Stimulated activated CD8-positive, alpha-beta memory T cell treated with anti-CD3 and anti-CD28 coated beads, Interleukin-4, amount 100 ng/mL, for 24 hours (primary cell): Measurements from ENCODE around the gene BRD8.
"Not testable (repeated sequence)": the region's sequence is repeated elsewhere in the genome, so short reads cannot be mapped to it uniquely, and the experiment has no call there.

Experiments
- DNase-seq: peaks from one replicate; pipeline ENCODE4 v3.0.0-alpha.2; 2020; ENCODE audit warnings: low read depth

Gene BRD8, protein sequence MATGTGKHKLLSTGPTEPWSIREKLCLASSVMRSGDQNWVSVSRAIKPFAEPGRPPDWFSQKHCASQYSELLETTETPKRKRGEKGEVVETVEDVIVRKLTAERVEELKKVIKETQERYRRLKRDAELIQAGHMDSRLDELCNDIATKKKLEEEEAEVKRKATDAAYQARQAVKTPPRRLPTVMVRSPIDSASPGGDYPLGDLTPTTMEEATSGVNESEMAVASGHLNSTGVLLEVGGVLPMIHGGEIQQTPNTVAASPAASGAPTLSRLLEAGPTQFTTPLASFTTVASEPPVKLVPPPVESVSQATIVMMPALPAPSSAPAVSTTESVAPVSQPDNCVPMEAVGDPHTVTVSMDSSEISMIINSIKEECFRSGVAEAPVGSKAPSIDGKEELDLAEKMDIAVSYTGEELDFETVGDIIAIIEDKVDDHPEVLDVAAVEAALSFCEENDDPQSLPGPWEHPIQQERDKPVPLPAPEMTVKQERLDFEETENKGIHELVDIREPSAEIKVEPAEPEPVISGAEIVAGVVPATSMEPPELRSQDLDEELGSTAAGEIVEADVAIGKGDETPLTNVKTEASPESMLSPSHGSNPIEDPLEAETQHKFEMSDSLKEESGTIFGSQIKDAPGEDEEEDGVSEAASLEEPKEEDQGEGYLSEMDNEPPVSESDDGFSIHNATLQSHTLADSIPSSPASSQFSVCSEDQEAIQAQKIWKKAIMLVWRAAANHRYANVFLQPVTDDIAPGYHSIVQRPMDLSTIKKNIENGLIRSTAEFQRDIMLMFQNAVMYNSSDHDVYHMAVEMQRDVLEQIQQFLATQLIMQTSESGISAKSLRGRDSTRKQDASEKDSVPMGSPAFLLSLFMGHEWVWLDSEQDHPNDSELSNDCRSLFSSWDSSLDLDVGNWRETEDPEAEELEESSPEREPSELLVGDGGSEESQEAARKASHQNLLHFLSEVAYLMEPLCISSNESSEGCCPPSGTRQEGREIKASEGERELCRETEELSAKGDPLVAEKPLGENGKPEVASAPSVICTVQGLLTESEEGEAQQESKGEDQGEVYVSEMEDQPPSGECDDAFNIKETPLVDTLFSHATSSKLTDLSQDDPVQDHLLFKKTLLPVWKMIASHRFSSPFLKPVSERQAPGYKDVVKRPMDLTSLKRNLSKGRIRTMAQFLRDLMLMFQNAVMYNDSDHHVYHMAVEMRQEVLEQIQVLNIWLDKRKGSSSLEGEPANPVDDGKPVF

DNA sequence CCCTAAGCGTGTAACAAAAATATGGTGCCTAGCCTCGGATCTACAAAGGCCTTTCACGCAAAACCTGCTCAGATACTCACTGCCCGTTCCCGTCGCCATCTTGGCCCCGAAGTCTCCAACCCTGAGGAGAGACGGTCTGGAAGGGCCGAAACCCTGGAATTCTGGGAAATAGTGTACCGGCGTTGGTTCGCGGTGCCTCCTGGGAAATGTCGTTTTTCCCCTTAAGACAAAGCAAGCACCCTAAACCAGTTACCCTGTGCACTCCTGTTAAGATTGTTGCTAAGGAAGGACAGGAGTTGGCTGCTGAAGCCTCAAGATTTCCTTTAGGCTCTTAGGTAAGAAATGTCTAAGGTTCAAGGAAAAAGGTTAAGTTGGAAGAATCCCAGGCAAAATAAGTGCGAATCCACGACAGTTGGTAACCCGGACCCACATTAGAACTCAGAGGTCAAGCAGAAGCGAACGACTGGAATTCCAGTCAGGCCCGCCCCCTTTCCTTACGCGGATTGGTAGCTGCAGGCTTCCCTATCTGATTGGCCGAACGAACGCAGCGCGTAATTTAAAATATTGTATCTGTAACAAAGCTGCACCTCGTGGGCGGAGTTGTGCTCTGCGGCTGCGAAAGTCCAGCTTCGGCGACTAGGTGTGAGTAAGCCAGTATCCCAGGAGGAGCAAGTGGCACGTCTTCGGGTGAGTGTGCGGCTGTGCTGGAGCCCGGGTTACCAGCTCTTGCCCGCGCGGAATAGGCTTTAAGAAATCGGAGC, at the start of gene BRD8, which contains the start of gene KIF20A:
Gene BRD8, minus strand, starts transcription at position 115 of the 761 bp plus-strand sequence. Its CDS starts 16 bp downstream, at position 99.
Gene KIF20A, plus strand, starts transcription at position 597 of the 761 bp plus-strand sequence. CDS start 569 bp downstream, outside the sequence.
- DNase-seq, result peak; percentile 84

DNA sequence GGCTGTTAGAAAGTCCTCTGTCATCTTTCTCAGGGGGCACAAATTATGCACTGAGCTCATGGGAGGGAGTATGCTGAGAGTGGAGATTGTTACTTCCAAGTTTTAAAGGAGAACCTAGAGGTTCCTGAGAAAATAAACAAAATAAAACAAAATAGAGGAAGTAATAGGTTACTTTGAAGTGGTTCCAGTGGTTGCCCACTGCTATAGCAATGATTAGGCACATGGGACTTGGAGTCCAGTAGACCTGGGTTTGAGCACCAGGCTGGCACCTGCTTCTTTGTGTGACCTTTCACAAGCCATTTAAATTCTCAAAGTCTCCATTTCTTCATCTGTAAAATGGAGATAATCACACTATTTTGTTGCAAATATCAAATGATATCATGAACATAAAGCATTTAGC, 48.5 kb upstream of the BRD8 start:
- no peak for DNase-seq

DNA sequence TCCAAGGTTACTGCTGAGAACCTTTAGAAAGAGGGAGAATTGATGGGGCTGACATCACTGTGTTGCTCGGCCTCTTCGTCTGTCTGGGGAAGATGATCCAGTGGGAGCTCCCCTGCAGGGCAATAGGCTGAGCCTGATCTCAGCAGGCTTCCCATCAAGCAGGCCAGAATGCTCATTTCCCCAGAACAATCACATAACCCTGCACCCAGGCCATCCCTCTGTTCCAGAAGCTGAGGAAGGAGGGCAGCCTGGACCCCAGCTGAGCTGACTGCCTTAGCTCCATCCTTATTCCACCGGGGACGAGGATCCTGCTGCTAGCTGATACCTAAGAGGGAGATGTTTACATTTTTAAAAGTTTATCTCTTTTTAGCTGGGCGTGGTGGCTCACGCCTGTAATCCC, 46.3 kb upstream of the BRD8 start:
- no peak for DNase-seq

DNA sequence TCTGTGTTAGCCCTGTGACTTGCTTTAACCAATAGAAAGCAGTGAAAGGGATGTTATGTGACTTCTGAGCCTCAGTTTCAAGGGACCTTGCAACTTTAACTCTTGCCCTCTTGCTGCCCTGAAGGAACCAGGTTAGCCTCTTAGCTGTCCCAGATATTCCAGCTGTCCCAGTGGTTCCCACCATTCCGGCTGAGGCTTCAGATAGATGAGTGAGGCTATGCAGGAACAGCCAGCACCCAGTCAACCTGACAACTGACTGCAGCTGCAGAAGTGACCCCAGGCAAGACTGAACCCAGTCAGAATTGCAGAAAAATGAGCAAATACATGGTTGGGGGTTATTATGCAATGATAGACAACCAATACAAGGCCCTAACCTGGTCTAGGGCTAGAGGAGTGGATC, 45.1 kb upstream of the BRD8 start:
- DNase-seq, result no peak

DNA sequence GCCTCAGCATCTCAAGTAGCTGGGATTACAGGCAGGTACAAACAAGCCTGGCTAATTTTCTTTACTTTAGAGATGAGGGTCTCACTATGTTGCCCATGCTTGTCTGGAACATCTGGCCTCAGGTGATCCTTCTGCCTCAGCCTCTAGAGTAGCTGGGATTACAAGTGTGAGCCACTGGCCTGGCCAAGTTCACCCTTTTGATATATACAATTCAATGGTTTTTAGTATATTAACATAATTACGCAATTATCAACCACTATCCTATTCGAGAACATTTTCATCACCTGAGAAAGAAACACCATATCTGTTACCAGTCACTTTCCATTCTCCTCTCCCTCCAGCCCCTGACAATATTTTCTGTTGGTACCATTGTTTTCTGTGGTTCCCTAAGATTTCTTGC, 38.4 kb upstream of the BRD8 start:
- no peak for DNase-seq

DNA sequence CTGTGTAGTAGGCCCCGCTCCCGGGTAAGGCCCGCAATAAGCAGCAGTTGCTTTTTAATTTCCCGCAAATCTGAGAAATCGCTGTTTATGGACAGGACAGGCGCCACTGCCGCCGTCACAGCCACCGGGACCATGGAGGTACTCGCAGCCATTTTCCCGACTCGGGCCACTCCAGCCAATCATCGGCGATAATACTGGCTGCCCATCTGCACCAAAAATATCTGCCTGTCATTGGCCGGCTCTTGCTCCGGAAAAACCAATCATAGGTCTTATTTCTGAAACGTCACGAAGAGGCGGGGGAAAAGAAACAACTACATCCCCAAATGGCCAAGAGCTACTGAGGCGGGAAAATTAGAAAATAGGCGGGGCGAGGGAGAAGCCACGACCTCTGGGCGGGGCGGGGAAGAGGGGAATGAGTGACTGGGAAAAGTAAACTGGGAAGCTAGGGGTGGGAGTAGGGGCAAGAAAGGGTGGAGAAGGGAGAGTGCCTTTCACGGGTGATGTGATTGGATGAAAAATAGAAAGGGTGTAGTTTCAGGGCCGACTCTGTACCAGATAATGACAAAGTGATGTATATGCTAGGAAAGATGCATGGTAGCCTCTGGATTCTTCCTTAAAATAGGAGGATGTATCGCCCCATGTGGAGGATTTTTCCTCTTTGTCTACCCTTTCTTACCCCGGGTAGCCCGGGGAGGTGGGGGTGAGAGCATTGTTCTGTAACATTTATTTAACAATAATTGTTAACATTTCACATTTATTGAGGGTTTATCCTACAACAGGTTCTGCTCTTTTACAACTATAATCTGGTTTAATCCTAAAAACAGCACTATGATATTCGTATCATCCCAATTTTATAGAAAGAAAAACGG, 35.0 kb upstream of the BRD8 start, which contains the start of gene CDC23:
Gene CDC23, minus strand, starts transcription at position 163 of the 869 bp plus-strand sequence. Its CDS starts 11 bp downstream, at position 152.
- peak; percentile 77 for DNase-seq

DNA sequence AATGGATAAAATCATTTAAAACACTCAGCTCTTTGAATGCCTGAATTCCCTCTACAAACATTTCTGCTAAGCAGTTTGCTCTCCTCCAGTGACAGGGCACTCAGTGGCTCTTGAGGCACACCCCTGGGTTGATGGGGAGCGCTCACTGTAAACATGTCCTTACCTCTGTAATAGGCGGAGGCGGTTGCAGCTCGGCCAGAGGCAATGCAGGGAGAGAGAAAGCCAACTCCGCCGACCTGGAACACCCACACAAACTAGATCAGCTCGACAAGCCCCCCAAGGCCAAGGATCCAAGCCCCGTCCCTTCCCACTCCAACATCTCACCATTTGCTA, 34.4 kb upstream of the BRD8 start:
- no peak for DNase-seq

DNA sequence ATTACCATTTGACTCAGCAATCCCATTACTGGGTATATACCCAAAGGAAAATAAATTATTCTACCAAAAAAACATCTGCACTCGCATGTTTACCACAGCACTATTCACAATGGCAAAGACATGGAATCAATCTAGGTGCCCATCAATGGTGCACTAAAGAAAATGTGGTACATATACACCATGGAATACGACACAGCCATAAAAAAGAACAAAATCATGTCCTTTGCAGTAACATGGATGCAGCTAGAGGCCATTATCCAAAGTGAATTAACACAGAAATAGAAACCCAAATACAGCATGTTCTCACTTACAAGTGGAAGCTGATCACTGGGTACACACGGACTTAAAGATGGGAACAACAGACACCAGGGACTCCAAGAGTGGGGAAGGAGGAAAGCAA, 32.6 kb upstream of the BRD8 start:
- DNase-seq, result no peak

DNA sequence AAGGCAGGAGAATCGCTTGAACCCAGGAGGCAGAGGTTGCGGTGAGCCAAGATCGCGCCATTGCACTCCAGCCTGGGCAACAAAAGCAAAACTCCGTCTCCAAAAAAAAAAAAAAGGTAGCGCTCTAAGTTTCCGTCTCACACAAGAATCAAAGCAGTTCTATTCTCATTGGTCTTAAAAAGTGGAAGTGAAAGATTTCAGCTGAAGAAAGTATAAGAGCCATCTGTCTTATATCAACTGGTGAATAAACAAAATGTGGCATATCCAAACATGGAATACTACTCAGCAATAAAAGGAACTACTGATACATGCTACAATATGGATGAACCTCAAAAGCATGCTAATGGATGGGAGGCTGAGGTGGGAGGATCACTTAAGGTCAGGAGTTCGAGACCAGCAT, 15.4 kb upstream of the BRD8 start:
- not testable (repeated sequence) for DNase-seq

DNA sequence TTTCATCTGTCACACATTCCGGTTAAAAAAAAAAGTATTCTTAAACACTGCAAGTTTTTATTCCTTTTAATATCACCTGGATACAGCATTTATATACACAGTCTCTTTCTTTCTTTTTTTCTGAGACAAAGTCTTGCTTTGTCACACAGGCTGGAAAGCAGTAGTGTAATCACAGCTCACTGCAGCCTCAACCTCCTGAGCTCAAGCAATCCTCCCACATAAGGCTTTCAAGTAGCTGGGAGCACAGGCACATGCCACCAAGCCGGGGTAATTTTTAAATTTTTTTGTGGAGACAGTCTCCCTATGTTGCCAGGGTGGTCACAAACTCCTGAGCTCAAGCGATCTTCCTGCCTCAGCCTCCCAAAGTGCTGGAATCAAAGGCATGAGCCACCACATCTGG, 14.4 kb upstream of the BRD8 start:
- DNase-seq, result no peak

DNA sequence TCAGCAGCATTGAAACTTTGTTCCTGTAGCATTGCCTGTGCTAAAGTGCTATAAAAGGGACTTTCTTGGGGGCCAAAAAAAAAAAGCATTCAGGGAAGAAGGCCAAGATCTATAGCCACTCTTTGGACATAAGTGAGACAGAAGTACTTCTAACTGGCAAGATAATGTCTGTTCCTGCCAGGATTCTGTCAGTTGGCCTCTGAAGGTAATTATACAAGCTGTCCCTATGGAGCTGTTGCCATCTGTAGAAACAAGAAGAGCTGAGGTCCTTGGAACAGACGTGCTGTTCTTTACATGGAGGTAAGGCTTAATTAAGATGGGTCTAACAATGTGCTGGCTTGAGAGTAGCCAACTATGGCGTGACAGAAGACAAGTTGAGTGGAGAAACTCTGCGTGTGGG, 10.2 kb upstream of the BRD8 start:
- DNase-seq, result no peak

DNA sequence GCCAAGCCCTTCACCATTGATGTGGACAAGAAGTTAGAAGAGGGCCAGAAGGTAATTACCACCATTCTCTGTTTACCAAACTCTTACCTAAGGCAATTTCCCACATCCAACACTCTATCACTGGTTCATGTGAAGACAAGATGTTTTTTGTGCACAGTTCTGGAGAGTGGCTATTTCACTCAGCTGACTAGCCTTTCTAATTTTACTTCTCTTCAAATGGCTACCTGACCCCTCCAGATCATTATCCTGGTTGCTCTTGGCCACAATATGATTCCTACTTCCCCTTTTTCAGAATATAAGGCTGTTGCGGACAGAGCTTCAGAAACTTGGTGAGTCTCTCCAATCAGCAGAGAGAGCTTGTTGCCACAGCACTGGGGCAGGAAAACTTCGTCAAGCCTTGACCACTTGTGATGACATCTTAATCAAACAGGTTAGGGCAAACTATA, 7.6 kb upstream of the BRD8 start:
- DNase-seq, result no peak

DNA sequence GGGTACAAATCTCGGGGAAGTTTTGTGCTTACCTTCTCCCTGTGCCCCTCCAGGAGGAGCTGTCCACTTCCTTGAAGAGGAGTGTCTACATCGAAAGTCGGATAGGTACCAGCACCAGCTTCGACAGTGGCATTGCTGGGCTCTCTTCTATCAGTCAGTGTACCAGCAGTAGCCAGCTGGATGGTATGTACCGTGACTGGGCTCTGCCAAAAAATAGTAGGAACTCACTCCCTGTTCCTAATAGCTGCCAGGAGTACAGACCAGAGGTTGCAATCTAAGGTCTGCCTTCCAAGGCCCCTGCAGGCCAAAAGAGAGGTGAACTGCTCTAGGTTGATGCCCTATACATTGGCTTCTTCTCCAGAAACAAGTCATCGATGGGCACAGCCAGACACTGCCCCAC, 4.4 kb upstream of the BRD8 start:
- DNase-seq, result no peak

DNA sequence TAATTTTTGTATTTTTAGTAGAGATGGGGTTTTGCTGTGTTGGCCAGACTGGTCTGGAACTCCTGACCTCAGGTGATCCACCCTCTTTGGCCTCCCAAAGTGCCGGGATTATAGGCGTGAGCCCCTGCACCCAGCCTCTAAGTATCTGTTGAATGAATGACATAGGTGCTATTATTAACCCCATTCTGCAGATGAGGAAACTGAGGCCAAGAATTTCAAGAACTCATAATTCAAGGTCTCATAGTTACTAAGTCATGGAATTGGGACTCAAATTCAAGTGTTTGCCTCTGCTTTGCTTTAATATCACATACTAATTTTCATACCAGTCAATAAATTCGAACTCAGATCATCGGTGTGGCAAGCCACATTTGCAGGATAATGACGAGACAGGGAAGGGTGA, 2.4 kb upstream of the BRD8 start:
- DNase-seq, result no peak

DNA sequence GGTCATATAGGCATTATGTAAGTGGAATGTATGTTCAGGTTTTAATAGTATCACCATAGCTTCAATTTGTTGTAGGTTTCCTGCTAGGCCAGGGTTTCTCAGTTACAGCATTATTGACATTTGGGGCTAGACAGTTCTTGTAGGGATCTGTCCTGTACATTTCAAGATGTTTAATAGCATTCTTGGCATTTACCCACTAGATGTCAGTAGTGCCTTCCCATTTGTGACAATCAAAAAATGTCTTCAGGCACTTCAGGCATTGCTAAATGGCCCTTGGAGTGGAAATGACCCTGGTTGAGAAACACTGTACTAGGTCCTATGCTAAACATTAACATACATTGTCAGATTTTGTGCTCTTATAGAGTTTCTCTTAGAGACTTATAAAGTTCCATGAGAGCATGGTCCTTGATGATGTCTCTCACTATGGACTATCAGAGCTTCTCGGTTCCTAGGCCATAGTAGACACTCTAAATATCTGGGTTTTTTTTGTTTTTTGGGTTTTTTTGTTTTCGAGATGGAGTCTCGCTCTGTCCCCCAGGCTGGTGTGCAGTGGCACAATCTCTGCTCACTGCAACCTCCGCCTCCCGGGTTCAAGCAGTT, 1.9 kb upstream of the BRD8 start:
- no peak for DNase-seq

DNA sequence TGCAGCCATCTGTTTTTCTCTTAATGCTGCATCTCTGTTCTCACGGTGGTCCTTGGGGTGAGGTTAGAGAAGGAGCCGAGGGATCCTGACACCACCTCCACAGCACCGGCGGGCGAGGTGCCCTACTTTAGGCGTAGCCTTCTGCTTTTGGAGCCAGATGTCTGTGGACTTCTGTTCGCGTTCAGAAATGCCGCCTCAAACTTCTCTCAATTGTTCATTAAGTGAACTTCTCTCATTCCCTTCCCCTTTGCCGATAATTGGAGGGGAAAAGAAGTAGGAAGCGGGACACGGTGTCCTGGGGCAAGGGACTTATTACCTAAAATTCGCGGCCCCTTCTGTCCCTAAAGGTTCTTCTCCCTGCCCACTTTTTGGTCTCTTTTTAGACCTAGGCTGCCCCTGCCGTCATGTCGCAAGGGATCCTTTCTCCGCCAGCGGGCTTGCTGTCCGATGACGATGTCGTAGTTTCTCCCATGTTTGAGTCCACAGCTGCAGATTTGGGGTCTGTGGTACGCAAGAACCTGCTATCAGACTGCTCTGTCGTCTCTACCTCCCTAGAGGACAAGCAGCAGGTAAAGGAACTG, 937 bp upstream of the BRD8 start:
- DNase-seq, result no peak

DNA sequence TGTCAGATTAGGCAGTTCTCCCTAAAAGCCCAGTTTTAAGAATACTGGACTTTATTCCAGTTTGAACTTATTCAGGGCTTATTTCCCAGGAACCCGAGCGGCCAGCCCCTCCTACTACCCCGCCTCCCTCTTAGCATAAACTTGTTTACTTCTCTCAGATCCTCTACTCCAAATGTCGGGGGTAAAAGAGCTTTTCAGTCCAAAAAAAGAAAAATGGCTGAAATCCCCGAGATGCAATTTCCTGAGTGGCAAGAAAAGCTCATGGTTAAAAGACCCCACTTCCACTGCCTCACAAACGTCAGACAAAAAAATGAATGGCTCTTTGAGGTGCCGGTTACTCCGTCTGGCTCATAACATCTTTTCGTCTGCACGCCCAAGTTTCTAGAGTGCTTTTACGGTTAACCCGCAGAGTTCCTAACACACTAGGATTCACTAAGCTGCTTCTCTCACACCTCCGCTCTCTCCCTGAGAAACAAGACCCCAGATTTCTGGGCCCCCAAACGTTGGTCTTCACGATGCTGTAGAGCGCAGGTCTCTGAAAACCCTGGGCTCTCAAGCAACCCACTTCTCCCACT, 402 bp downstream of the BRD8 start:
- DNase-seq, result no peak

DNA sequence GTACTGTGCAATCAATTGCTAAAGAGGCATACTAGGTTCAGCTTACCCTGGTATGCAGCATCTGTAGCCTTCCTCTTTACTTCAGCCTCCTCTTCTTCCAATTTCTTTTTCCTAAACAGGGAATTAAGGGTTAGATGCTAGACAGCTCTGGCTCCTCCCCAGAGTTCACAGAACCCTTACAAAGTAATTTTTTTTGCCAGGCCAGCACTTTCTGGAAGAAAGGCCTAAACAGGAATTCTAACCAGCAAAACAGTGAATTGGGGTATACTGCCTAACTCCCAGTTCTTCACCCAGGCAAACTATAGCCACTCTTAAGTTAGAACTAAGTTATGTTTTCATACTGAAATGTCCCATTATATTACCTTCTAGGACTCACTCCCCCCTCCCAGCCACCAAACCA, 8.1 kb downstream of the BRD8 start:
- DNase-seq, result no peak

DNA sequence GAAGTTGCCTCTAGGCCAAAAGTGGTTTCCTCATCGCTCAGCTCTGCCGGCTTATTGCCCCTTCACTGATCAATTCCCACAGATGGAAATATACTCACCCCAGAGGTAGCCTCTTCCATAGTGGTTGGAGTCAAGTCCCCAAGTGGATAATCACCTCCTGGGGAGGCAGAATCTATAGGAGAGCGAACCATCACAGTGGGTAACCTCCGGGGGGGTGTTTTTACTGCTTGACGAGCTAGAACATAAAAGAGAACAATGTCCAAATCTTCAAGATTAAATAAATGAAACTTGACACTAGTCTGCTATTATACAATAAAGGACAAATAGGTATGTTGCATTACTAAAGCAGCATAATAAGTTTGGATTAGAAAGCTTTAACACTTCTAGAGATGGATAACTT, 9.3 kb downstream of the BRD8 start:
- no peak for DNase-seq
